K562 (cell line): Measurements from ENCODE around the gene NIPAL3. TPM values are rescaled to one million over a fixed set of nuclear protein-coding genes. Genes with fewer than 3 reads are reported as not detected.

Experiments
- BRD4 ChIP-seq: fragments of 200-600 bp; sonication (generic); IDR thresholded peaks from 2 replicates; pipeline ENCODE4 v1.6.1; 2017; ENCODE audit warnings: inconsistent platforms
- FOXM1 ChIP-seq, 2 experiments: fragments of 450-650 bp in 1 of 2; sonication (generic) in 1 of 2; formaldehyde crosslinking in 1 of 2; IDR thresholded peaks; 2 replicates each; pipeline versions ENCODE4 v1.6.1 to v1.9.0; 2017 to 2022; ENCODE audit warnings: low read depth in 2 of 2, mild to moderate bottlenecking in 2 of 2, missing genetic modification reagents in 1 of 2, moderate library complexity in 1 of 2
- HDAC1 ChIP-seq, 2 experiments: fragments of 450-650 bp; IDR thresholded peaks; 2 replicates each; pipeline ENCODE4 v1.6.1; 2016 to 2017; ENCODE audit warnings: inconsistent platforms in 1 of 2, mild to moderate bottlenecking in 1 of 2, moderate library complexity in 1 of 2
- MTA3 ChIP-seq: fragments of 450-650 bp; formaldehyde crosslinking; IDR thresholded peaks from 2 replicates; pipeline ENCODE4 v1.6.1; 2017; ENCODE audit warnings: mild to moderate bottlenecking, borderline replicate concordance
- MYBL2 ChIP-seq, 2 experiments: fragments of 450-650 bp in 1 of 2; sonication (generic) in 1 of 2; formaldehyde crosslinking in 1 of 2; IDR thresholded peaks; 2 replicates each; pipeline versions ENCODE4 v1.6.1 to v1.8.1; 2017 to 2022; ENCODE audit warnings: borderline replicate concordance in 1 of 2, inconsistent platforms in 1 of 2, low read depth in 1 of 2, mild to moderate bottlenecking in 1 of 2, missing genetic modification reagents in 1 of 2, moderate library complexity in 1 of 2
- ZNF696 ChIP-seq: fragments of 250-450 bp; sonication (Bioruptor Pico); conservative IDR thresholded peaks from 2 replicates; pipeline ENCODE4 v1.4.0; 2020; ENCODE audit warnings: mild to moderate bottlenecking, moderate library complexity
- polyA plus RNA-seq, 8 experiments: library from polyadenylated mRNA; depleted of rRNA in 4 of 8; stranded (reverse) in 5 of 8; unstranded in 3 of 8; fragments of >200 nt; fragmentation: Nextera tagmentation in 2 of 8; fragmentation: Illumina TruSeq in 1 of 8; extraction: Ambion mirVana in 2 of 8; extraction: Trizol in 1 of 8; gene quantifications; 2 replicates each; pipeline versions ENCODE4 v1.2.1 to v1.2.3, GENCODE V29; 2011 to 2014; ENCODE audit warnings: inconsistent platforms in 1 of 8, missing spikeins in 1 of 8
- total RNA-seq, 7 experiments: library from RNA; depleted of rRNA in 6 of 7; stranded (reverse); fragments of >200 nt in 6 of 7; fragmentation: Illumina TruSeq in 2 of 7; extraction: Trizol in 2 of 7; gene quantifications; 2 replicates each; pipeline versions ENCODE4 v1.2.1 to v1.2.3, GENCODE V29; 2011 to 2021; ENCODE audit warnings: low replicate concordance in 1 of 7
- TF ChIP-seq, protein P1 (sequence below): fragments of 250-450 bp; sonication (Bioruptor Pico); IDR thresholded peaks from 2 replicates; pipeline ENCODE4 v1.5.0; 2020; ENCODE audit warnings: mild to moderate bottlenecking, borderline replicate concordance
- TF ChIP-seq, protein P2 (sequence below): sonication (generic); formaldehyde crosslinking; IDR thresholded peaks from 2 replicates; pipeline ENCODE4 v1.8.1; 2023; ENCODE audit warnings: missing genetic modification reagents, mild to moderate bottlenecking, borderline replicate concordance
- TF ChIP-seq, protein P3 (sequence below): sonication (generic); formaldehyde crosslinking; IDR thresholded peaks from 2 replicates; pipeline ENCODE4 v1.8.1; 2023; ENCODE audit warnings: mild to moderate bottlenecking, missing genetic modification reagents
- TF ChIP-seq, protein P4 (sequence below): sonication (generic); IDR thresholded peaks from 2 replicates; pipeline ENCODE4 v1.6.1; 2016
- TF ChIP-seq, protein P5 (sequence below): sonication (generic); formaldehyde crosslinking; IDR thresholded peaks from 2 replicates; pipeline ENCODE4 v1.8.0; 2022; ENCODE audit warnings: mild to moderate bottlenecking, missing genetic modification reagents, borderline replicate concordance

The NIPAL3 gene
- total and polyA plus RNA-seq, 9 of the 15 experiments (the other 6 are each of a cell fraction or from before 2014, with no cell fraction given) = 10.5 to 26.3 (median 16.0) TPM

DNA sequence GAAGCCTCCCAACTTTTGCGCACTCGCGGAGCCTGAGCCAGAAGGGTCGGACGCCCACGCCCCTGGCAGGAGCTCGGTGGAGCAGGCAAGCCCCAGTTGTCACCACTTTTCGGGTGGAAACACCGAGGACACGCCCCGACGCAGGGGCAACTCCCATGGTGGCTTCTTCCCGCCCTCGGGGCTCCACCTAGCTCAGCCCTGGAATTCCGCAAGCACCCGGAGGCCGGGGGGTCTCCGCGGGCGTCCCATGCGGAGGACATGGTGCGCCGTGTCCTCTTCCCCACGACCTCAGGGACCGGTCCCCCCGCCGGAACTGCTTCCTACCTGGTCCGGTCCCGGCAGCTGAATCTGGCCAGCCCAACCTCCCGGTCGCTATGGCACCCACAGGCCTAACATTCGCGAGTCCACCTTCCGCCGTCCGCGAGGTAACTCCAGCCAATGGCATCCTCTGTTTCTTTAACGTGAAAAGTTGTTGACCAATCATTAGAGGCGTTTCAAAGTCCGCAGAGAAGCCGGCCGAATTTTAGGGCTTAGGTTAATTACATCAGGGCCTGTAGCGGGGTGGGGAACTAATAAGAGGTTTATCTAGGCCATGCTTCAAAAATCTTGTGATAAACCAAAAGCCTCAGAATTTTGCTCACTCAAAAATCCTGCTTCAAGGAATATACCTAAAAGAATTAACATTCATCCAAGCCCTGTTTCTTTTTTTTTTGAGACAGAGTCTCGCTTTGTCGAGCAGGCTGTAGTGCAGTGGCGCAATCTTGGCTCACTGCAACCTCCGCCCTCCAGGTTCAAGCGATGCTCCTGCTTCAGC, 2.0 kb upstream of the NIPAL3 start, which contains the start of gene STPG1 (continued):
- TF ChIP-seq FOXM1 (IDR thresholded peaks at IDR 0.05; ENCODE audit: low read depth) = no peak
- no peak for TF ChIP-seq FOXM1 (CRISPR knock-in tag; IDR thresholded peaks at IDR 0.05; ENCODE audit: low read depth)
- TF ChIP-seq HDAC1 (IDR thresholded peaks at IDR 0.05) = peak in 1 of 2 experiments; percentile 88; a peak in 2 of 4 replicates
- TF ChIP-seq, protein P1, sequence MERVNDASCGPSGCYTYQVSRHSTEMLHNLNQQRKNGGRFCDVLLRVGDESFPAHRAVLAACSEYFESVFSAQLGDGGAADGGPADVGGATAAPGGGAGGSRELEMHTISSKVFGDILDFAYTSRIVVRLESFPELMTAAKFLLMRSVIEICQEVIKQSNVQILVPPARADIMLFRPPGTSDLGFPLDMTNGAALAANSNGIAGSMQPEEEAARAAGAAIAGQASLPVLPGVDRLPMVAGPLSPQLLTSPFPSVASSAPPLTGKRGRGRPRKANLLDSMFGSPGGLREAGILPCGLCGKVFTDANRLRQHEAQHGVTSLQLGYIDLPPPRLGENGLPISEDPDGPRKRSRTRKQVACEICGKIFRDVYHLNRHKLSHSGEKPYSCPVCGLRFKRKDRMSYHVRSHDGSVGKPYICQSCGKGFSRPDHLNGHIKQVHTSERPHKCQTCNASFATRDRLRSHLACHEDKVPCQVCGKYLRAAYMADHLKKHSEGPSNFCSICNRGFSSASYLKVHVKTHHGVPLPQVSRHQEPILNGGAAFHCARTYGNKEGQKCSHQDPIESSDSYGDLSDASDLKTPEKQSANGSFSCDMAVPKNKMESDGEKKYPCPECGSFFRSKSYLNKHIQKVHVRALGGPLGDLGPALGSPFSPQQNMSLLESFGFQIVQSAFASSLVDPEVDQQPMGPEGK (CRISPR knock-in tag) = no peak
- no peak for TF ChIP-seq MYBL2 (IDR thresholded peaks at IDR 0.05; ENCODE audit: low read depth)
- no peak for TF ChIP-seq MYBL2 (CRISPR knock-in tag; IDR thresholded peaks at IDR 0.05; ENCODE audit: borderline replicate concordance)
- TF ChIP-seq, protein P2, sequence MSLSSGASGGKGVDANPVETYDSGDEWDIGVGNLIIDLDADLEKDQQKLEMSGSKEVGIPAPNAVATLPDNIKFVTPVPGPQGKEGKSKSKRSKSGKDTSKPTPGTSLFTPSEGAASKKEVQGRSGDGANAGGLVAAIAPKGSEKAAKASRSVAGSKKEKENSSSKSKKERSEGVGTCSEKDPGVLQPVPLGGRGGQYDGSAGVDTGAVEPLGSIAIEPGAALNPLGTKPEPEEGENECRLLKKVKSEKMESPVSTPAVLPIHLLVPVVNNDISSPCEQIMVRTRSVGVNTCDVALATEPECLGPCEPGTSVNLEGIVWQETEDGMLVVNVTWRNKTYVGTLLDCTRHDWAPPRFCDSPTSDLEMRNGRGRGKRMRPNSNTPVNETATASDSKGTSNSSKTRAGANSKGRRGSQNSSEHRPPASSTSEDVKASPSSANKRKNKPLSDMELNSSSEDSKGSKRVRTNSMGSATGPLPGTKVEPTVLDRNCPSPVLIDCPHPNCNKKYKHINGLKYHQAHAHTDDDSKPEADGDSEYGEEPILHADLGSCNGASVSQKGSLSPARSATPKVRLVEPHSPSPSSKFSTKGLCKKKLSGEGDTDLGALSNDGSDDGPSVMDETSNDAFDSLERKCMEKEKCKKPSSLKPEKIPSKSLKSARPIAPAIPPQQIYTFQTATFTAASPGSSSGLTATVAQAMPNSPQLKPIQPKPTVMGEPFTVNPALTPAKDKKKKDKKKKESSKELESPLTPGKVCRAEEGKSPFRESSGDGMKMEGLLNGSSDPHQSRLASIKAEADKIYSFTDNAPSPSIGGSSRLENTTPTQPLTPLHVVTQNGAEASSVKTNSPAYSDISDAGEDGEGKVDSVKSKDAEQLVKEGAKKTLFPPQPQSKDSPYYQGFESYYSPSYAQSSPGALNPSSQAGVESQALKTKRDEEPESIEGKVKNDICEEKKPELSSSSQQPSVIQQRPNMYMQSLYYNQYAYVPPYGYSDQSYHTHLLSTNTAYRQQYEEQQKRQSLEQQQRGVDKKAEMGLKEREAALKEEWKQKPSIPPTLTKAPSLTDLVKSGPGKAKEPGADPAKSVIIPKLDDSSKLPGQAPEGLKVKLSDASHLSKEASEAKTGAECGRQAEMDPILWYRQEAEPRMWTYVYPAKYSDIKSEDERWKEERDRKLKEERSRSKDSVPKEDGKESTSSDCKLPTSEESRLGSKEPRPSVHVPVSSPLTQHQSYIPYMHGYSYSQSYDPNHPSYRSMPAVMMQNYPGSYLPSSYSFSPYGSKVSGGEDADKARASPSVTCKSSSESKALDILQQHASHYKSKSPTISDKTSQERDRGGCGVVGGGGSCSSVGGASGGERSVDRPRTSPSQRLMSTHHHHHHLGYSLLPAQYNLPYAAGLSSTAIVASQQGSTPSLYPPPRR (CRISPR knock-in tag) = no peak
- TF ChIP-seq BRD4 = no peak
- TF ChIP-seq, protein P3, sequence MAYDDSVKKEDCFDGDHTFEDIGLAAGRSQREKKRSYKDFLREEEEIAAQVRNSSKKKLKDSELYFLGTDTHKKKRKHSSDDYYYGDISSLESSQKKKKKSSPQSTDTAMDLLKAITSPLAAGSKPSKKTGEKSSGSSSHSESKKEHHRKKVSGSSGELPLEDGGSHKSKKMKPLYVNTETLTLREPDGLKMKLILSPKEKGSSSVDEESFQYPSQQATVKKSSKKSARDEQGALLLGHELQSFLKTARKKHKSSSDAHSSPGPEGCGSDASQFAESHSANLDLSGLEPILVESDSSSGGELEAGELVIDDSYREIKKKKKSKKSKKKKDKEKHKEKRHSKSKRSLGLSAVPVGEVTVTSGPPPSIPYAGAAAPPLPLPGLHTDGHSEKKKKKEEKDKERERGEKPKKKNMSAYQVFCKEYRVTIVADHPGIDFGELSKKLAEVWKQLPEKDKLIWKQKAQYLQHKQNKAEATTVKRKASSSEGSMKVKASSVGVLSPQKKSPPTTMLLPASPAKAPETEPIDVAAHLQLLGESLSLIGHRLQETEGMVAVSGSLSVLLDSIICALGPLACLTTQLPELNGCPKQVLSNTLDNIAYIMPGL (CRISPR knock-in tag) = no peak
- TF ChIP-seq, protein P4, sequence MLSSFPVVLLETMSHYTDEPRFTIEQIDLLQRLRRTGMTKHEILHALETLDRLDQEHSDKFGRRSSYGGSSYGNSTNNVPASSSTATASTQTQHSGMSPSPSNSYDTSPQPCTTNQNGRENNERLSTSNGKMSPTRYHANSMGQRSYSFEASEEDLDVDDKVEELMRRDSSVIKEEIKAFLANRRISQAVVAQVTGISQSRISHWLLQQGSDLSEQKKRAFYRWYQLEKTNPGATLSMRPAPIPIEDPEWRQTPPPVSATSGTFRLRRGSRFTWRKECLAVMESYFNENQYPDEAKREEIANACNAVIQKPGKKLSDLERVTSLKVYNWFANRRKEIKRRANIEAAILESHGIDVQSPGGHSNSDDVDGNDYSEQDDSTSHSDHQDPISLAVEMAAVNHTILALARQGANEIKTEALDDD = peak; percentile 47; the same call in 1 of the 2 replicates
- no peak for TF ChIP-seq ZNF696
- TF ChIP-seq, protein P5, sequence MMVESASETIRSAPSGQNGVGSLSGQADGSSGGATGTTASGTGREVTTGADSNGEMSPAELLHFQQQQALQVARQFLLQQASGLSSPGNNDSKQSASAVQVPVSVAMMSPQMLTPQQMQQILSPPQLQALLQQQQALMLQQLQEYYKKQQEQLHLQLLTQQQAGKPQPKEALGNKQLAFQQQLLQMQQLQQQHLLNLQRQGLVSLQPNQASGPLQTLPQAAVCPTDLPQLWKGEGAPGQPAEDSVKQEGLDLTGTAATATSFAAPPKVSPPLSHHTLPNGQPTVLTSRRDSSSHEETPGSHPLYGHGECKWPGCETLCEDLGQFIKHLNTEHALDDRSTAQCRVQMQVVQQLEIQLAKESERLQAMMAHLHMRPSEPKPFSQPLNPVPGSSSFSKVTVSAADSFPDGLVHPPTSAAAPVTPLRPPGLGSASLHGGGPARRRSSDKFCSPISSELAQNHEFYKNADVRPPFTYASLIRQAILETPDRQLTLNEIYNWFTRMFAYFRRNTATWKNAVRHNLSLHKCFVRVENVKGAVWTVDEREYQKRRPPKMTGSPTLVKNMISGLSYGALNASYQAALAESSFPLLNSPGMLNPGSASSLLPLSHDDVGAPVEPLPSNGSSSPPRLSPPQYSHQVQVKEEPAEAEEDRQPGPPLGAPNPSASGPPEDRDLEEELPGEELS (CRISPR knock-in tag) = no peak
- 0 out of 2 replicates have a peak, but pooled peaks have one; percentile 80 for TF ChIP-seq MTA3
